ENCODE measurements around the gene GZMA. TPM values are rescaled to one million over a fixed set of nuclear protein-coding genes. Genes with fewer than 3 reads are reported as not detected.

The GZMA gene
- total RNA-seq, 4 donors from 2014 or later: 0.40 to 3.1 (median 0.89) TPM

GRCh38 chr5:55063899-55064298, 38.5 kb upstream of the GZMA start:
- intact Hi-C loops (cut with DNase I): no loop called here
- Histone ChIP-seq H3K27ac (replicated peaks in 1 of 4) (no peak overlapping the region), H3K4me3 (no peak overlapping the region), H3K27me3 (no peaks in the 10 kb centered on the region), H3K9me3 (no peaks in the 10 kb centered on the region), H3K4me1 (no peaks in the 10 kb centered on the region), H3K36me3 (no peaks in the 10 kb centered on the region)
- 62% methylated on average over 2 of the region's 2 CpGs for WGBS
- DNase-seq (ENCODE audit: extremely low spot score): no peak
- TF ChIP-seq, protein P1, sequence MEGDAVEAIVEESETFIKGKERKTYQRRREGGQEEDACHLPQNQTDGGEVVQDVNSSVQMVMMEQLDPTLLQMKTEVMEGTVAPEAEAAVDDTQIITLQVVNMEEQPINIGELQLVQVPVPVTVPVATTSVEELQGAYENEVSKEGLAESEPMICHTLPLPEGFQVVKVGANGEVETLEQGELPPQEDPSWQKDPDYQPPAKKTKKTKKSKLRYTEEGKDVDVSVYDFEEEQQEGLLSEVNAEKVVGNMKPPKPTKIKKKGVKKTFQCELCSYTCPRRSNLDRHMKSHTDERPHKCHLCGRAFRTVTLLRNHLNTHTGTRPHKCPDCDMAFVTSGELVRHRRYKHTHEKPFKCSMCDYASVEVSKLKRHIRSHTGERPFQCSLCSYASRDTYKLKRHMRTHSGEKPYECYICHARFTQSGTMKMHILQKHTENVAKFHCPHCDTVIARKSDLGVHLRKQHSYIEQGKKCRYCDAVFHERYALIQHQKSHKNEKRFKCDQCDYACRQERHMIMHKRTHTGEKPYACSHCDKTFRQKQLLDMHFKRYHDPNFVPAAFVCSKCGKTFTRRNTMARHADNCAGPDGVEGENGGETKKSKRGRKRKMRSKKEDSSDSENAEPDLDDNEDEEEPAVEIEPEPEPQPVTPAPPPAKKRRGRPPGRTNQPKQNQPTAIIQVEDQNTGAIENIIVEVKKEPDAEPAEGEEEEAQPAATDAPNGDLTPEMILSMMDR (IDR thresholded peaks at IDR 0.05): no peak
- no peak for TF ChIP-seq EP300 (IDR thresholded peaks at IDR 0.05)
- no peak for TF ChIP-seq POLR2AphosphoS5 (IDR thresholded peaks at IDR 0.05)

DNA sequence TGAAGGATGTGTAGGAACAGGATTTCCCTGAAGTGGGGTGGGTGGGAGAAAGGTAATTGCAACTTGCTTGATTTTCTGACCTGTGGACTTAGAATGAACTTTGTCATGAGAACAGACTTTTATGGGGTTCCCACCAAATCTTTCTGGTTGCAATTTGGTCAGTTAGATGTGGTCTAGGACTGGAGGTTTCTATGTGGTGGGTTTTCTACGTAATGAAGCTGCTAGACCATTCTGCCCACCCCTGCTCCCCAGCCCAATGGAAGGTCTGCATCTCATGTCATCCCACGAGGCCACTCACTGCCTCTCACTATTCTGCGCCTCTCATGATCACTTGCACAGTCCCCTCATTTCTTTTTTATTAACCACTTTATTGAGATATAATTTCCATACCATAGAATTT, 37.9 kb upstream of the GZMA start:
- intact Hi-C loops (cut with DNase I): no loop called here
- H3K27ac ChIP-seq (replicated peaks in 1 of 4): no peak overlapping the region
- 92% methylated on average over 3 of the region's 3 CpGs for WGBS
- no peak overlapping the region for H3K4me3 ChIP-seq
- no peak for DNase-seq (ENCODE audit: extremely low spot score)
- no peaks in the 10 kb centered on the region for H3K27me3 ChIP-seq
- H3K4me1 ChIP-seq: no peaks in the 10 kb centered on the region
- H3K9me3 ChIP-seq: no peaks in the 10 kb centered on the region
- TF ChIP-seq, protein P1 (IDR thresholded peaks at IDR 0.05): no peak
- TF ChIP-seq POLR2A (IDR thresholded peaks at IDR 0.05; ENCODE audit: low read depth) (no peak), POLR2AphosphoS5 (IDR thresholded peaks at IDR 0.05) (no peak), EP300 (IDR thresholded peaks at IDR 0.05) (no peak)
- no peaks in the 10 kb centered on the region for H3K36me3 ChIP-seq

GRCh38 chr5:55066277-55066676, 36.2 kb upstream of the GZMA start:
- TF ChIP-seq POLR2AphosphoS5 (IDR thresholded peaks at IDR 0.05) (no peak), POLR2A (IDR thresholded peaks at IDR 0.05; ENCODE audit: low read depth) (no peak), EP300 (IDR thresholded peaks at IDR 0.05) (no peak)
- TF ChIP-seq, protein P1 (IDR thresholded peaks at IDR 0.05): no peak
- DNase-seq (ENCODE audit: extremely low spot score): no peak
- H3K9me3 ChIP-seq: no peaks in the 10 kb centered on the region
- H3K4me3 ChIP-seq: no peak overlapping the region
- intact Hi-C loops (cut with DNase I): no loop called here
- H3K27ac ChIP-seq (replicated peaks in 1 of 4): no peak overlapping the region
- H3K27me3 ChIP-seq: peaks cover 0 to 4% (median 0%) of the 10 kb centered on the region in 4 donors
- H3K36me3 ChIP-seq: no peaks in the 10 kb centered on the region
- H3K4me1 ChIP-seq: no peaks in the 10 kb centered on the region
- WGBS: 95% methylated on average over 3 of the region's 3 CpGs

DNA sequence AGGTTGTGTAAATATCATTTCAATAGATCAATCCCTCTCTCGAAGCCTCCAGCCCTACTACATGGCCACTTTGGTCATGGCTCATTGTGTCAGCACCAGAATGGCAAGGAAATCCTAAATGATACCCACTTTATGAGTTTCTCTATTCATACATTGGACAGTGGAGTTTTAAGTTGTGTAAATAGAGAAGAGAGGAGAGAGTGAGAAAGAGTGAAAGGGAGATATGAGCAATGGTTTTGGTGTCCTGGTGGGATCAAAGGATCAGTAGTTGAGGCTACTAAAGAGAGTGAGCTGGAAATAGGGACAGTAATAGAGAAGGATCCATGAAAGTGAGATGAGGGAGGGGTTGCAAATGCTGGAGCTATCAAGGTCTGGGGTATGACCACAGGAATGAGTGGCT, 31.5 kb upstream of the GZMA start:
- Histone ChIP-seq H3K4me3 (no peak overlapping the region), H3K36me3 (no peaks in the 10 kb centered on the region), H3K9me3 (no peaks in the 10 kb centered on the region), H3K27me3 (peaks cover 0 to 4% (median 0%) of the 10 kb centered on the region in 4 donors), H3K27ac (replicated peaks in 1 of 4) (no peak overlapping the region), H3K4me1 (no peaks in the 10 kb centered on the region)
- TF ChIP-seq POLR2AphosphoS5 (IDR thresholded peaks at IDR 0.05) (no peak), EP300 (IDR thresholded peaks at IDR 0.05) (no peak), POLR2A (IDR thresholded peaks at IDR 0.05; ENCODE audit: low read depth) (no peak)
- TF ChIP-seq, protein P1 (IDR thresholded peaks at IDR 0.05): no peak
- WGBS: 93% methylated on average over 1 of the region's 1 CpG
- intact Hi-C loops (cut with DNase I): no loop called here
- no peak for DNase-seq (ENCODE audit: extremely low spot score)

GRCh38 chr5:55071413-55071812, 31.0 kb upstream of the GZMA start:
- no peak for DNase-seq (ENCODE audit: extremely low spot score)
- H3K9me3 ChIP-seq: no peaks in the 10 kb centered on the region
- 91% methylated on average over 1 of the region's 1 CpG for WGBS
- H3K36me3 ChIP-seq: no peaks in the 10 kb centered on the region
- H3K27ac ChIP-seq (replicated peaks in 1 of 4): no peak overlapping the region
- H3K27me3 ChIP-seq: peaks cover 0 to 4% (median 0%) of the 10 kb centered on the region in 4 donors
- no peaks in the 10 kb centered on the region for H3K4me1 ChIP-seq
- TF ChIP-seq POLR2AphosphoS5 (IDR thresholded peaks at IDR 0.05): no peak
- TF ChIP-seq, protein P1 (IDR thresholded peaks at IDR 0.05): no peak
- no peak for TF ChIP-seq EP300 (IDR thresholded peaks at IDR 0.05)
- TF ChIP-seq POLR2A (IDR thresholded peaks at IDR 0.05; ENCODE audit: low read depth): no peak
- intact Hi-C loops (cut with DNase I): no loop called here
- H3K4me3 ChIP-seq: no peak overlapping the region

Measured in esophagus muscularis mucosa (tissue), 4 donors.